ENCODE measurements around the gene ZIC2. TPM values are rescaled to one million over a fixed set of nuclear protein-coding genes. Genes with fewer than 3 reads are reported as not detected.
"Not testable (repeated sequence)": the region's sequence is repeated elsewhere in the genome, so short reads cannot be mapped to it uniquely, and the experiment has no call there.

ZIC2 gene
- total RNA-seq, 1 experiment from 2014 or later, result 0.56 TPM

DNA sequence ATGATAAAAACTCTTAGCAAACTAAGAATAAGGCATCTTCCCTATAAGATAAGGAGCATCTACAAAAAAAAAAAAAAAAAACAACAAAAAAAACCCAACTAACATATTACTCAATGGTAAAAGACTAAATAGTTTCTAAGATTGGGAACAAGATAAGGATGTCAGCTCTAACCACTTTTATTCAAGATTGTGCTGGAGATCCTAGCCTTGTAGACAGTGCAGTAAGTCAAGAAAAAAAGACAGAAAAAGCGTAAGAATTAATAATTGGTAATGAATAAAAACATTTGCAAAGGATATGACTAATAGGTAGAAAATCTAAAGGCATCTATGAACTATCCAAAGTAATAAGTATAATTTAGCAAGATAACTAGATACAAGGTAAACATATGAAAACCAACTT, 33.0 kb downstream of the ZIC2 start:
- no peak for DNase-seq (ENCODE audit: low spot score)

DNA sequence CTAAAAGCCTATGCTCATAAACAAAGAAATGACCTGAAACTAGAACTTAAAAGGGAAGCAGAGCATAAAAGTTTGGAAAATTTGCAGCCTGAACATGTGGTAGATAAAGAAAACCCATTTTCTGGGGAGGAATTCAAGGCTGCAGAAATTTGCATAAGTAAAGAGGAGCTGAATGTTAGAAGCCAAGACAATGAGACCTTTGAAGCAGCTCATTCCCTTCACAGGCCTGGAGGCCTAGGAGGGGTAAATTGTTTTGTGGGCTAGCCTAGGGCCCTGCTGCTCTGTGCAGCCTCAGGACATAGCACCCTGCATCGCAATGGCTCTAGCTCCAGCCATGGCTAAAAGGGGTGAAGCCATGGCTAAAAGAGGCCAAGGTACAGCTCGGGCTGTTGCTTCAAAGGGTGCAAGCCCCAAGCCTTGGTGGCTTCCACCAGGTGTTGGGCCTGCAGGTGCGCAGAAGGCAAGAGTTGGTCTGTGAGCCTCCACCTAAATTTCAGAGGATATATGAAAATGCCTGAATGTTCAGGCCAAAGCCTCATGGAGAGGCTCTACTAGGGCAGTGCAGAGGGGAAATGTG, 38.3 kb downstream of the ZIC2 start:
- DNase-seq (ENCODE audit: low spot score), result no peak

DNA sequence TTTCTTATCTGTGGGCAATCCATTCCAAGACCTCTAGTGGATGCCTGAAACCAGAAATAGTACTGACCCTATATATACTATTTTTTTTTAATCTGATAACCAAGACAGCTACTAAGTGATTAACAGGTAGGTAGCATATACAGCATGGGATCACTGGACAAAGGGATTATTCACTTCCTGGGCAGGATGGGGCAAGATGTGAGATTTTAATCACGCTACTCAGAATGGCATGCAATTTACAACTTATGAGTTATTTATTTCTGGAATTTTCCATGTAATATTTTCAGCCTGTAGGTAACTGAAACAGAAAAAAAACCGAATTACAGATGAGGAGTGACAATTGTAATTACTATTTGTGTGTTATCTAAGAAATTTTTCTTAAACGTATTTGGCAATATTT, 41.2 kb downstream of the ZIC2 start:
- DNase-seq (ENCODE audit: low spot score), result no peak

DNA sequence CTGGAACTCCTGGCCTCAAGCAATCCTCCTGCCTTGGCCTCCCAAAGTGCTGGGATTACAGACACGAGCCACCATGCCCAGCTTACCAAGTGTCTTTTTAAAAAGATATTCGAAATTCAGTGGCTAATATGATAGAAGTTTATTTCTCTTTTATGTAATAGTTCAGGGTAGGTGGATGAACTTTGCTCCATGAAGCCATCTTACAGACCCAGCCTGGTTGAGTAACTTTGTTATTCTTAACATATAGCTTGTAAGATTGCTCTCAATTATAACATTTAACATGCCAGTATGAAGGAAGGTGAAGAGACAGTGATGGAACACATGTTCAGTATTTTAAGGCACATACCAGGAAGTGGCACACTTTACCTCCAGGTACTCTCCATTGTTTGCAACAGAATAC, 42.4 kb downstream of the ZIC2 start:
- DNase-seq (ENCODE audit: low spot score), result no peak

DNA sequence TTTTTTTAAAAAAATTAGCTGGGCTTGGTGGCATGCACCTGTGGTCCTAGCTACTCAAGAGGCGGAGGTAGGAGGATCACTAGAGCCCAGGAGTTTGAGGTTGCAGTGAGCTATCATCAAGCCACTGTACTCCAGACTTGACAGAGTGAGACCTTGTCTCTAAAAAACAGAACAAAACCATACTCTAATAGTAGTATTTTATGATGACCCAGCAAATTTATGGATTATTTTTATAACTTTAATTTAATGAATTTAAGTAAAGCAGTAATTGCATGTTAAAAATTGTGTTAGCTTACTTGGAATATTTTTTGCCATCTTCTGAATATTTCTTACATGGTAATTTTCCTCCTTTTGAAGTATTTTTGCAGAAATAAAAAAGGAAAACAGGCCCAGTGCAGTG, 48.3 kb downstream of the ZIC2 start:
- DNase-seq (ENCODE audit: low spot score), result no peak

DNA sequence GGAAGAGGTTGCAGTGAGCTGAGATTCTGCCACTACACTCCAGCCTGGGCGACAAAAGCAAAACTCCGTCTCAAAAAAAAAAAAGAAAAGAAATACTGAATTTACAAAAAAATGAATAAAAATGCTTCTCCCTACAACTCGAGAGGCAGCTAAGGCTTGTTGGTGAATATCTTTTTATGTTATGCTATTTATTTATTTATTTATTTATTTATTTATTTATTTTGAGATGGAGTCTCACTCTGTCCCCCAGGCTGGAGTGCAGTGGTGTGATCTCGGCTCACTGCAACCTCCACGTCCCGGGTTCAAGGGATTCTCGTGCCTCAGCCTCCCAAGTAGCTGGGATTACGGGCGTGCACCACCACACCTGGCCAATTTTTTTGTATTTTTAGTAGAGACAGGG, 51.1 kb downstream of the ZIC2 start:
- DNase-seq (ENCODE audit: low spot score), result not testable (repeated sequence)

DNA sequence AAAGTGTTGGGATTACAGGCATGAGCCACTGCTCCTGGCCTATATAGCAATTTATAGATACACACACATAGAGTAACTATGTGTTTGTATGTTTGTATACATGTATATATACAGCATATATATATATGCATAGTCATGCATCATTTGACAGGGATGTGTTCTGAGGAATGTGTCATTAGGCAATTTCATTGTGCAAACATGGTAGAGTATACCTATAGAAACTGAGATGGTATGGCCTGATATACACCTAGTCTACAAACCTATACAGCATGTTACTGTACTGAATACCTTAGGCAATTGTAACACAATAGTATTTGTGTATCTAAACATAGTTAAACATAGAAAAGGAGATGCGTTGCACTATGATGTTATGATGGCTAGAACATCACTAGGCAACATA, 54.4 kb downstream of the ZIC2 start:
- DNase-seq (ENCODE audit: low spot score), result no peak

Other genes starting within 250 kb of the ZIC2 start
- gene ZIC5, start 10.0 kb upstream of the ZIC2 start, total RNA-seq (2014; rRNA removed; shearing (Covaris generic)), result 0.12 and 0.58 TPM in 2 replicates
- gene PCCA, start 107.3 kb downstream of the ZIC2 start, total RNA-seq (2014; rRNA removed; shearing (Covaris generic)), result 3.7 and 14.8 TPM in 2 replicates